ENCODE measurements around the gene SUGT1. TPM values are rescaled to one million over a fixed set of nuclear protein-coding genes. Genes with fewer than 3 reads are reported as not detected.

The SUGT1 gene
- polyA plus RNA-seq, 2 of the 4 experiments (the other 2 are of a cell fraction), result 56.4 to 61.4 TPM

GRCh38 chr13:52726258-52726657 is 73.6 kb downstream of the SUGT1 start:
- no peak overlapping the region for H3K4me3 ChIP-seq
- FAIRE-seq, result no peak
- no peaks in the 10 kb centered on the region for H3K9me3 ChIP-seq
- ChIA-PET POLR2A (no interaction called here), CTCF (interaction anchor here (0.6 to 0.8 kb wide), 2 partner anchors 202 to 258 kb away, joined by 3 to 5 read pairs; no protein-coding TSS in a partner anchor)
- DNase-seq (ENCODE audit: low read depth in 1 of 2, low spot score in 1 of 2), result no peak
- TF ChIP-seq ZSCAN20 (CRISPR knock-in tag; IDR thresholded peaks at IDR 0.05) (no peak), RARB (CRISPR knock-in tag; IDR thresholded peaks at IDR 0.05) (no peak), GATA3 (IDR thresholded peaks at IDR 0.05; ENCODE audit: borderline replicate concordance) (no peak), RNF2 (IDR thresholded peaks at IDR 0.05; ENCODE audit: borderline replicate concordance, low read depth) (no peak), TFCP2L1 (CRISPR knock-in tag; IDR thresholded peaks at IDR 0.05) (no peak), HOXA7 (CRISPR knock-in tag; IDR thresholded peaks at IDR 0.05) (no peak), NPAS2 (CRISPR knock-in tag; IDR thresholded peaks at IDR 0.05; ENCODE audit: borderline replicate concordance) (no peak), FOSB (CRISPR knock-in tag; IDR thresholded peaks at IDR 0.05) (no peak), BCL3 (IDR thresholded peaks at IDR 0.05) (no peak), ZNF302 (CRISPR knock-in tag; IDR thresholded peaks at IDR 0.05) (no peak), CBX8 (IDR thresholded peaks at IDR 0.05) (no peak), ATOH8 (CRISPR knock-in tag; IDR thresholded peaks at IDR 0.05; ENCODE audit: low read depth) (no peak), FOSL2 (IDR thresholded peaks at IDR 0.05) (no peak), FOSL2 (CRISPR knock-in tag; IDR thresholded peaks at IDR 0.05) (no peak), POLR2A (IDR thresholded peaks at IDR 0.05; ENCODE audit: low read length) (no peak), TP53 (CRISPR knock-in tag; IDR thresholded peaks at IDR 0.05) (no peak), CEBPB (IDR thresholded peaks at IDR 0.05) (no peak), EP300 (IDR thresholded peaks at IDR 0.05) (no peak)
- ATAC-seq, result no peak
- no peaks in the 10 kb centered on the region for H3K4me1 ChIP-seq
- H3K27ac ChIP-seq, result no peak overlapping the region
- 29% methylated on average over 2 of the region's 2 CpGs for WGBS (ENCODE audit: missing lambda C conversion rate)
- no peak overlapping the region for H3K4me2 ChIP-seq

GRCh38 chr13:52734075-52734623 is 81.5 kb downstream of the SUGT1 start:
- DNase-seq (ENCODE audit: low read depth in 1 of 2, low spot score in 1 of 2) (no peak), FAIRE-seq (no peak)
- POLR2A ChIA-PET, result no interaction called here

GRCh38 chr13:52736891-52737290 is 84.3 kb downstream of the SUGT1 start:
- no peak for FAIRE-seq
- WGBS (ENCODE audit: missing lambda C conversion rate), result 18% methylated on average over 2 of the region's 2 CpGs

More at GRCh38 chr13:52734075-52734623, 81.5 kb downstream of the SUGT1 start:
- Histone ChIP-seq H3K4me1 (no peaks in the 10 kb centered on the region), H3K9me3 (no peaks in the 10 kb centered on the region), H3K4me3 (no peak overlapping the region), H3K27ac (no peak overlapping the region), H3K4me2 (no peak overlapping the region)
- 21% methylated on average over 4 of the region's 4 CpGs for WGBS (ENCODE audit: missing lambda C conversion rate)
- CTCF ChIA-PET, result interaction anchor here (1.0 kb wide), 1 partner anchor 12 kb away, joined by 3 read pairs; no protein-coding TSS in a partner anchor
- no peak for TF ChIP-seq HOXB5 (CRISPR knock-in tag; IDR thresholded peaks at IDR 0.05)
- no peak for TF ChIP-seq RCOR1 (IDR thresholded peaks at IDR 0.05; ENCODE audit: low read depth, low read length)
- no peak for TF ChIP-seq ZSCAN20 (CRISPR knock-in tag; IDR thresholded peaks at IDR 0.05)
- no peak for TF ChIP-seq HOXA7 (CRISPR knock-in tag; IDR thresholded peaks at IDR 0.05)
- no peak for TF ChIP-seq POLR2AphosphoS2 (conservative IDR thresholded peaks at IDR 0.05; ENCODE audit: low read length)
- no peak for ATAC-seq

More at GRCh38 chr13:52736891-52737290, 84.3 kb downstream of the SUGT1 start:
- ChIA-PET CTCF (no interaction called here), POLR2A (no interaction called here)
- Histone ChIP-seq H3K4me3 (no peak overlapping the region), H3K9me3 (no peaks in the 10 kb centered on the region), H3K4me1 (no peaks in the 10 kb centered on the region), H3K27ac (no peak overlapping the region), H3K4me2 (no peak overlapping the region)
- ATAC-seq, result no peak
- TF ChIP-seq NR3C1 (IDR thresholded peaks at IDR 0.05) (no peak), PBX3 (IDR thresholded peaks at IDR 0.05) (no peak), ZC3H11A (IDR thresholded peaks at IDR 0.05) (no peak), CHD2 (IDR thresholded peaks at IDR 0.05; ENCODE audit: low read length, partially characterized antibody) (no peak), FOXS1 (CRISPR knock-in tag; IDR thresholded peaks at IDR 0.05) (no peak), KDM5A (IDR thresholded peaks at IDR 0.05) (no peak), ELK1 (IDR thresholded peaks at IDR 0.05; ENCODE audit: low read depth, low read length) (no peak), REST (IDR thresholded peaks at IDR 0.05) (no peak), ZNF302 (CRISPR knock-in tag; IDR thresholded peaks at IDR 0.05) (no peak)
- no peak for DNase-seq (ENCODE audit: low read depth in 1 of 2, low spot score in 1 of 2)

All from A549 (cell line).